Activated gamma-delta T cell treated with Interleukin-2 at 50 U/mL for 16 hours (primary cell): ENCODE measurements around the gene FAF2.
"Not testable (repeated sequence)": the region's sequence is repeated elsewhere in the genome, so short reads cannot be mapped to it uniquely, and the experiment has no call there.

ENCODE experiments used
- DNase-seq: peaks from one replicate; pipeline ENCODE4 v3.0.0-alpha.2; 2020

The FAF2 gene

DNA sequence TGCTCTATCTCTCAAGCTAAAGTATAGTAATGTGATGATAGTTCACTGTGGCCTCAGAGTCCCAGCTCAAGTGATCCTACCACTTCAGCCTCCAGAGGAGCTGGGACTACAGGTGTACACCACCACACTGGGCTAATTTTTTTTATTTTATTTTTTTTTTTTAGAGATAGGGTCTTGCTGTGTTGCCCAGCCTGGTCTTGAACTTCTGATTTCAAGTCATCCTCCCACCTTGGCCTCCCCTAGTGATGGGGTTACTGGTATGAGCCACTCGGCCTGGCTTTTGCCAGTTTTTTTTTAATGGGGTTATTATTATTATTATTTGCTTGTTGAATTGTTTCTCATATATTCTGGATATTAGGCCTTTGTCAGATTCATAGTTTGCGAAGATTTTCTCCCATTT, 13.2 kb downstream of the FAF2 start:
- DNase-seq = no peak

DNA sequence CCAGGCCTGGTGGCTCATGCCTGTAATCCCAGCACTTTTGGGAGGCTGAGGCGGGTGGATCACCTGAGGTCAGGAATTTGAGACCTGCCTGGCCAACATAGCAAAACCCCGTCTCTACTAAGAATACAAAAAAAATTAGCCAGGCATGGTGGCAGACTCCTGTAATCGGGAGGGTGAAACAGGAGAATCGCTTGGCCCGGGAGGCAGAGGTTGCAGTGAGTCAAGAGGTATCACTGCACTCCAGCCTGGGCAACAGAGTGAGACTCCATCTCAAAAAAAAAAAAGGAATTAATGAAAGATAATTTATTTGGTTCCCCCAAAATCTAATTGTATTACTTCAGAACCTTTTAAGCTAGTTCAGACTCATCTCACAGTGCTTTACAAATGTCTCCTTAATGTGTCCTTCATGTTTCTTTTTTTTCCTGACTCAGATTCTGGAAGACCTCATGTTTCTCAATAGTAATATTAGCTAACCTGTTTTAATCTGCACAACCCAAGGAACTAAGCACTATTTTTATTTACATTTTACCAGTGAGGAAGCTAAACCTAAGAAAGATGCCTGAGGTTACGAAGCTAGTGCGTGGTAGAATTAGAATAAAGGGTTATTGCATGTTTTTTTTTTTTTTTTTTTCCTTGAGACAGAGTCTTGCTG, 15.1 kb downstream of the FAF2 start:
- DNase-seq = no peak

DNA sequence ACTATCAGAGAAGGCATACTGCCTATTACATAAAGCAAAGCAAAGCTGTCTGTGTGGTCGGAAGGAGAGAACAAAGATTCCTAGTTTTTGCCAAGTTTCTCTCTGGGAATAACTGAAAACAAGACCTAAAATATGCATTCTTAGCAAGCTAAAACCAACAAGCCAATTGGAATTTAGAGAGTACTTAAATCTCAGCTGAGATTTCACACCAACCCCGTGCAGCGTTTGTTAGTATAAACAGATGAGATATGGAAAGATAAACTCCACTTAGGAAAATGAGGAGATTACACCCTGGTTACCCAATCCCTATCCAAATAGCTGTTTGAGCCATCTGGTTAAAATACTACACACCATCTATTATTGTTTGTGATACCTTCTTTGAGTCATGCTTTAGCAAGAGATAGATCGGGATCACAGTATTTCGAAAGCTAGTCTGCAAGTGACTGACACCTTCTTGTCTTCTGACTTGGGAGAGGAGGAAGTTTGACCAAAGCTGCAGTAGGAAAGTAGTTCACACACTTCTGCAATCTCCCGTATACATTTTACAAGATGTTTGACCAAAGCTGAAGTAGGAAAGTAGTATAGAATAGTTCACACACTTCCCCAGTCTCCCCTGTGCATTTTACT, 18.2 kb downstream of the FAF2 start:
- DNase-seq = no peak

DNA sequence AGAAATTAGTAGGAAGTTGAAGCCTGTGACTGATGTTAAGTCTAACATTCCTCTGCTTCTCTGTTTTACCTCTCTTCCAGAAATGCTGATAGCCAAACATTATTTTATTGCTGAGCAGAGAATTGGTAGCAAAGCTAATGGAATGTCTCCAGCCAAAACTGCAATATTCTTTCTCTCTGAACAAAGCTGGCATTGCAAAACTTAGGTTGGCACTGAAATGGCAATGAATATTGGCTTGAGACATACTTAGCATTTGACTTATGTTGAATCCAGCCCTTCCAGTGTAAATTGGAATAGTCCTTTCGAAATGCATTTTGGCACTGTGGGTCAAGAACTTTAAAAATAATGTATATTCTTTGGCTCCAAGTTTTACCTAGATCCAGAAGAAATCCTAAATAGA, 21.1 kb downstream of the FAF2 start:
- DNase-seq = no peak

DNA sequence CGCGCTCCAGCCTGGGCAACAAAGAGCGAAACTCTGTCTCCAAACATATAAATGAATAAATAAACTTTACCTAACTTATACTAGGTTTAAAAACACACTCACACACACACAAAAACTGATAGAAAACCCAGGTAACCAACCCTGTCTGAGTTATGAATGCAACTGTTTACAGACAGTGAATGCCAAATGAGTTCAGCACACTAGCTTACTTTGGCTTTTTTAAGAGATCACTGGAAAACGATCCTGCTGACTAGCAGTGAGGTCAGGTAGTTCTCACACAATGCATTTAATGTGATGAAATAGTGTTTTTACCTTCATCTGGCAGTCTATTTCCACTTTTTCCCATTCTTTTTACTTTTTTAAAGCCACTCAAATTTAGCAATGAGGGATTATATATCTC, 22.4 kb downstream of the FAF2 start:
- DNase-seq = no peak

DNA sequence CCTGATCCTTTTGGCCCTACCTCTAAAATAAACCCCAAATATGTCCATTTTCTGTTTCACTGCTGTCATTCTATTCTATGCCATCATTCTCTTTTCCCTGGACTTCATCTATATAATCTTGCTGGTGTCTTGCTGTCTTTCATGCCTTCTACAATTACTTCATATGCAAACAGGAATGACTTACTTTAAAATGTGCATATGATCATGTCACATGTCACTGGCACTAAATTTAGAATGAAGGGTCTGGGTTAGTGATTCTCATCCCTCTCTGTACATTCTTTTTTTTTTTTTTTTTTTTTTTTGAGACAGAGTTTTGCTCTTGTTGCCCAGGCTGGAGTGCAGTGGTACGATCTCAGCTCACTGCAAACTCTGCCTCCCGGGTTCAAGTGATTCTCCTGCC, 22.9 kb downstream of the FAF2 start:
- no peak for DNase-seq

DNA sequence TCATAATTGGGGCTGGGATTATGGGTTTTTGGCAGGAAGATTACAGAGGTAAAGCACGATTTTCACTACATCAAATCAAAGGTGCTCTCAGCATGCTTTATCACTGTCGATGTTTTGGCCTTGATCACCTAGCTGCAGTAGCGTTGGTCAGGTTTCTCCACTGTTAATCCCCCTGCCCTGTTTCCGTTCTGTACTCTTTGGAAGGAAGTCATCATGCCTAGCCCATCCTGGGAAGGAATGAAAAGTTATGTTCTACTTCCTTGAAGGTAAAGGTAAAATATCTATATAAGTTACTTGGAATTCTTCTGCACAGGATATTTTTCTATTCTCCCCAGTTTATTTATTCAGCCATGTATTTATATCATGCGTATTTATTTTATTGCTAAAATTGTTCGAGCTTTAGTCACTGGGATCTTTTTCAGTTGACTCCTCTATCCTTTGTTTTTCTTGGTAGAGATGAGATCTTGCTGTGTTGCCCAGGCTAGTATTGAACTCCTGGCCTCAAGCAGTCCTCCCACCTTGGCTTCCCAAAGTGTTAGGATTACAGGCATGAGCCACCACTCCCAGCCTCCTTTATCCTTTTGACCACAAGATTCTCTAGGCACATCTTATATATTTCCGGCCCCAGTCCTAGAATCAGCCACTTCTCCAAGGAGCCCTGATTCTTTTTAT, 25.3 kb downstream of the FAF2 start:
- DNase-seq = no peak

DNA sequence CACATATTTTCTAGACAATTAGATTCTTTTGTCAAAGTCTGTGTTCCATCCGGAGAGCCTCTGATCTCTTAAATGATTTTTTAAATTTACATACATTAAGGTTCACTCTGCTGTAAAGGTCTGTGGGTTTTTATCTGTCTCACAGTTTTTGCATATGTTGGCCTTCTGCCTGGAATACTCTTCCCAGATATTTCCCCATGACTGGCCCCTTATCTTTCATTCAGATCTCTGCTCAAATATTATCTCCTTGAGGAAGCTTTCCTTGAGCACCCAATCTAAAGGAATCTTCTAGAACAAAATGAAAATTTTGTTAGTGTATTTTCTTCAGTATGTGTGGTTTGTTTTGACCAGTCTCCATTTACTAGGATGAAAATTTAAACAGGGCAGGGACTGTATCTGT, 26.3 kb downstream of the FAF2 start:
- DNase-seq = no peak

DNA sequence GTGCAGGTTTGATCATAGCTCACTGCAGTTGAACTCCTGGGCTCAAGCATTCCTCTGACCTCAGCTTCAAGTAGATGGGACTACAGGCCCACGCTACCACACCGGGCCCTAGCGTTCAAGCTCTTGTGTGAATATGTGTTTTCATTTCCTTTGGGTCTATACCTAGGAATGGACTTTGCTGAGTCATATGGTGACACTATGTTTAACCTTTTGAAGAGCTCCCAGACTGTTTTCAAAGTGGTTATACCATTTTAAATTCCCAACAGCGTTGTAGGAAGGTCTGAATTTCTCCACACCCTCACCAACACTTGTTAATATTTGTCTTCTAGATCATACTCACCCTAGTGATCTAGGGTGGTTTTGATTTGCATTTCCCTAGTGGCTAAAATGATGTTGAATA, 33.5 kb downstream of the FAF2 start:
- DNase-seq = no peak

DNA sequence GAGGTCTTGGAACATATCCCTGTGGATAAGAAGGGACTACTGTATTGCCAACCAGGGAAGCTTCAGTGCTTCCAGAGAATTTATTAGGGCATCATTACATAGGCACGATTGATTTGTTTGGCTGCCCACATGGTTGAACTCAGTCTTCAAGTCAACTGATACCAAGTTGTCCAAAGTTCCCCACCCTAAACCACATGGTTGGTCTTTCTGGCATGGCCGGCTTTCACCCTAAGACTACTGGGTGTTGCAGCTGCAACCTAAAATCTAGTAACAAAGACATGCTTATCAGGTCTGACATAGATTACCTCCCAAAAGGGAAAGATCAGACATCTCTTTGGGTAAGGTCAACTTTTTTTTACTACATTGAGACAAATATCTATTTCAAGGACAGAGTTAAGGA, 37.0 kb downstream of the FAF2 start:
- no peak for DNase-seq

DNA sequence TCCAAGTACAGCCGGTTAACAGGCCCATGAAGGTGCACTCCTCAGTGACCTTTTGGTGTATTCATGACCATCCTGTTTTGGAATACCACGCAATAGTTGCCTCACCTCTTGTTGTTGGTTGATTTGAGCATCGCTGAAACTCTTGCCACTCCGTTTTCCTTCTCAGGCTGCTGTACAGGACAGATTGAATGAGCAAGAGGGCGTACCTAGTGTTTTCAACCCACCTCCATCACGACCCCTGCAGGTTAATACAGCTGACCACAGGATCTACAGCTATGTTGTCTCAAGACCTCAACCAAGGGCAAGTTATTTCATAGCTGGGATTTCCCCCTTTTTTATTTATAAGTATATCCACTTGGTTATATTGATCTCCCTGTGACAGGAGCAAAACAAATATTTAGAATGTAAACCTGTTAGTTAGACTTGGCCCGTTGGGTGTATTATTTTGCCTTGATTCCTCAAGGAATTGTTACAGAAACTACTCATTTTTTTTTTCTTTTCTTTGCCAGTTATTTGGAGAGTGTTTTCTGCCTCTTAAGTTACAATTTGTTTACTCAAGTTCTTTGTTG, 38.1 kb downstream of the FAF2 start:
- no peak for DNase-seq

DNA sequence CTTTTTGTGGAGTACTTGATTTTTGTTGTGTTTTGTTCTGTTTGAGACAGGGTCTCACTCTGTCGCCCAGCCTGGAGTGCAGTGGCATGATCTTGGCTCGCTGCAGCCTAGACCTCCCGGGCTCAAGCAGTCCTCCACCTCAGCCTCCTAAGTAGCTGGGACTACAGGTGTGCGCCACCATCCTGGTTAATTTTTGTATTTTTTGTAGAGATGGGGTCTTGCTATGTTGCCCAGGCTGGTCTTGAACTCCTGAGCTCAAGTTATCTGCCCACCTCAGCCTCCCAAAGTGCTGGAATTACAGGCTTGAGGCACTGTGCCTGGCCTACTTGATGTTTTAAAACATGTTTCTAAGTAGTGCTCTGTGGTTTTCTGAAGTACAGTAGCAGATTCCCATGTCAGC, 39.0 kb downstream of the FAF2 start:
- DNase-seq = not testable (repeated sequence)

DNA sequence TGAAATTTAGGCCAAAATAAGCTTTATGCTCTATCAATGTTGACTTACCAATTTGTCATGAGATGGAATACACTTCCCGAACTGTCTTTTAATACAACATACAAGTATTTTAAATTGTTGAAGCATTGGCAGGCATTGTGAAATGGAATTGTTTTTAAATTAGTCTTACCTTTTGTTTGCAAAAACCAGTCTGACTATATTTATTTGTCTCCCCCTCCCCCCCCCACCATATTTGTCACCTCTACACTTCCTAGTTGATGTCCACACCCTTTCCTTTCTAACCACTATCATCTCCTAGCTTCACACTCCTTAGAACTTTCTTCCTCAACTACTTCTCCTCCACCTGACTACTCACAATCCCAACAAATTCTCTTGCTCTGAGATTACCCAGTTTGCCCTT, 40.9 kb downstream of the FAF2 start:
- DNase-seq = no peak

DNA sequence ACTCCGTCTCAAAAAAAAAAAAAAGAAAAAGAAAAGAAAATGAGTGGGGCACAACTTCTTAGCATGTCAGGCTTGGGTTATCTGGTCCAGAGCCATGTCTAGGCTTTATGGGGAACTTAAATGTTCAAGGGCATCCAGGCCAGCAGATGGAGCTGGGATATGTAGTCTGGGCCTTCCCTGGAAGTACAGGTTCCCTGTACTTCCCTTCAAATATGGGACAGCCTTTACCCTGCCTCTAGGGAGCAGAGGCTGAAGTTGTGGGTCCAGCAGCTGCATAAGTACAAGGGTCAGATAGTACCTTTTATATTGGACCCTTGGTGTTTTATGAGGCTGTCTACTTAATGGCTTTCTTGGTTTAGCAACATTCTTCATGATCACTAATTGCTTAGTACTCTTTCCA, 42.1 kb downstream of the FAF2 start:
- DNase-seq = no peak

DNA sequence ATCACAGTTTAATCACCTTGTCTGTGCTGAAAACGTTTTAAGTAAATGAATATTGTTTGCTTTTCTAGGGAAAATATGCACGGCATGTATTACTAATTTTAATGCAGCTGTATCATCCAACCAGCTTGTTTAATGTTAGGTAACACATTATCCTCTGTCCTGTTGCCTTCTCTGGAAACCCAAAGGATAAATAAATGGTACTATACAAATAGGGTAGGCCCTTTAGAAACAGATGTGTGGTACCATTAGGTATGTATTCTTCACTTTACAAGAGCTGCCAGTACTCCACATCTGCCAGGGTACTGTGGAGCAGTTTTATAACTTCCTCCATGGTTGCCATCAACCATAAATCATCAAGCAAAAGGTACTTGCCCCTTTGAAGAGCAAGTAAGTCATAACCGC, 42.9 kb downstream of the FAF2 start:
- DNase-seq = no peak

DNA sequence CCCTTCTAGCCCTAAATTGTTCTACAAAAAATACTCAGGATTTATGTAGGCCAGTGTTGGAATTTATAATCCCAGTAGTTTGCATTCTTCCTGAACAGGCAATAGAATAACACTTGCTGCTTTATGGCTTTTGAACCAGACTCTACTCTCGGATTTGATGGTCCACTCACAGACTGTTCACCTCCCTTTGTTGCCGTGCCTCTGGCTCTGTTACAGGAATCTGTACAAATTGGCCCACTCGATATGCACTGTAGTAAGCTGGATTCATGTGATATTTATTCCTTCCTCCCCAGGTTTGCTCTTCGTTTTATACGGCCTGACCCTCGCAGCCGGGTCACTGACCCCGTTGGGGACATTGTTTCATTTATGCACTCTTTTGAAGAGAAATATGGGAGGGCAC, 43.7 kb downstream of the FAF2 start:
- DNase-seq = no peak

DNA sequence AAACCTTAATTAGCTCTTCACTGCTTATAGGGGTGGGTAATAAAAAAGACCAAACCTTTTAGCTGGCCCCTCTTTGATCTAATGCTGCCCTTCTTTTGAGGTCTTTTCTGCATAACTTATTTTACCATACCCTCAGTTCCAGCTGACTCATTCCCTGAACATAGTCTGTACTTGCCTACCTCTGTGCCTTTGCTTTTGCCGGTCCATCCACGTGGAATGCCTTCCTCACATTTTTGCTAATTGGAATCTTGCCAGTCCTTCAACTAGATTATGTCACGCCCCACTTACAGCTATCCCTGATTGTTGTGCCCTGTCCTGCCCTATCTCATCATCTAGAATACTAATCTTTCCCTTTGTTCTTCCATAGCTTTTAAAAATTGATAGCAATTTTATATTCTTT, 44.2 kb downstream of the FAF2 start:
- no peak for DNase-seq

DNA sequence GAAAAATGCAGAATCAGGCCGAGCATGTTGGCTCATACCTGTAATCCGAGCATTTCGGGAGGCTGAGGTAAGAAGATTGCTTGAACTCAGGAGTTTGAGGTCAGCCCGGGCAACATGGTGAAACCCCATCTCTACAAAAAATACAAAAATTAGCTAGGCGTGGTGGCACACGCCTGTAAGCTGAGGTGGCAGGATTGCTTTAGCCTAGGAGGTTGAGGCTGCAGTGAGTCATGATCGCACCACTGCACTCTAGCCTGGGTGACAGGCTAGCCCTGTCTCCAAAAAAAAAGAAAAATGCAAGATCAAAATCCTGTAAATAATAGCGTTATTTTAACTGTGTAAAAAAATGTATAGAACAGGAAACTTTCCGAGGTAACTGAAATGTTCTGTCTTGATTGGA, 49.7 kb downstream of the FAF2 start:
- no peak for DNase-seq

DNA sequence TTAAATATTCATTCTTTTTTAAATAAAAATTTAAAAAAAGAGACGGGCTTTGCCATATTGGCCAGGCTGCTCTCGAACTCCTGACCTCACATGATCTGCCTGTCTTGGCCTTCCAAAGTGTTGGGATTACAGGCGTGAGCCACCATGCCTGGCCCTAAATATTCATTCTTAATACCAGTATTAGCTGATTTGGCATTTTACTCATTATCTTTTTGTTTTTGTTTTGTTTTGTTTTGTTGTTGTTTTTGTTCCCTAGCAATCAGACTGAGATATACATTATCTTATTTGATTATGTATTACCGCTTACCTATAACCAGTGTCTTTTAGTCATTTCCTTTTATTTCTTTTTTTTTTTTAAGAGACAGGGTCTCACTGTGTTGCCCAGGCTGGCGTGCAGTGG, 51.1 kb downstream of the FAF2 start:
- DNase-seq = no peak

DNA sequence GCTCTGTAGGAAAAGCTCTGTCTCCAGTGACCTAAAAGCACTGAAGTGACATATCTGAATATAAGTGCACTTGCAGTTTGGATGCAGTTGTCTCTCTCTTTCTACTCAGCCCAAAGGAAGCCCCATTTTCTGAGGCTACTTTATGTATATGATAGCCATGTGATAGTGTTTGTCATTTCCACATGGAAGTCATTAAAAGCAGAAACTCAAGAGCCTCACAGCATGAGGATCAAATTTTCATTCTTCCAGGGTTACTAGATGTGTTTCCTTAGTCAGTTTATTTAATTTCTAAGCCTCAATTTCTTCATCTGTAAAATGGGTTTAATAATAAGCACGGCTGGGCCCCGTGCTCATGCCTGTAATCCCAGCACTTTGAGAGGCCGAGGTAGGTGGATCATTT, 52.3 kb downstream of the FAF2 start:
- DNase-seq = no peak

DNA sequence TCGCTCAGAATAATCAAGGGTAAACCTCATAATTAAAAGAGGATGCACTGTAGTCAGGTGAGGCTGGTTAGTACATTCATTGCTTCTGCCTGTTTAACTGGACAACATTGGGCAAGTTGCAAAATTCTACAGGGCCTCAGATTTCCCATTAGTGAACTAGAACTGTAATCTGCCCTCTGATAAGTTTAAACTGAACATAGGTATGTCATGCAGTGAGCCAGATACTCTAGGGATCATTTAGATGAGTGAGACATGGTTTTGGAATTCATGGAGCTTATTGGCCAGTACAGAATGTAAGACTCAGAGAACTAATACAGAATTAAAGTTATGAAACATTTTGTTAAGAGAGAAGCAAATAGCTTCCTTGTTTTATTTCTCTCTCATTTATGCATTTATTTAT, 53.1 kb downstream of the FAF2 start:
- DNase-seq = no peak

DNA sequence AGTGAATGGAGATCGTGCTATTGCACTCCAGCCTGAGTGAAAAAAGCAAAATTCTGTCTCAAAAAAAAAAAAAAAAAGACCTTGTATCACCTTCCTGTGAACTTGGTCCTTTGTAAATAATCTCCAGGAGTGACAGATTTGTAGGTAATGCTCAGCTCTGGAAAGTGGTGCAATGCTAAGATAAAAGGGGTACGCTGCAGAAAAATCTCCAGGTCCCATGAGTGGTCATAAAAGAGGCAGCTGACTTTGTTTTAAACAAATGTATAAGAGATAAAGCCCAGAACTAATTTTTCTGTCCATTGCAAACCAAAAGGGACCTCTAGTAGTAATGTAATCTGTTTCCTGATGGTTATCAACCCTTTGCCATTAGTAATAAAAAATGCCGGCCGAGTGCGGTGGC, 55.3 kb downstream of the FAF2 start:
- no peak for DNase-seq

DNA sequence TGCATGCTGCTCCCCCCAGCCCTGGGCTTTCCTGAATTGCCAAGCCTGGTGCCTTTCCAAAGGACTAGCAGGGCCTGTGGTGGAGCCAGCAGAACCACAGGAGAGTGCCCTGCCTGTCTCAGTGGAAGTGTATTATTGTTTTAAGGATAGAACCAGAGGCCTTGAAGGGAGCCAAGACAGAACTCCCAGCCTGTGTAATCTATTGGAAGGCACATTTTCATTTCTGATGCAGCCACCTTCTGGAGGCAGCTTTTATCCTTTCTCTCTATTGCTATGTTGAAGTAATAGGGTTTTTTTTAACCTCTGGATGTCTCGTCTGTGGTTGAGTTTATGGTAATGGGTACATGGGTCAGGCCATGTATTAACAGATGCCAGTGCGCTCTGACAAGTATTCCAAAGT, 59.7 kb downstream of the FAF2 start:
- DNase-seq = no peak

DNA sequence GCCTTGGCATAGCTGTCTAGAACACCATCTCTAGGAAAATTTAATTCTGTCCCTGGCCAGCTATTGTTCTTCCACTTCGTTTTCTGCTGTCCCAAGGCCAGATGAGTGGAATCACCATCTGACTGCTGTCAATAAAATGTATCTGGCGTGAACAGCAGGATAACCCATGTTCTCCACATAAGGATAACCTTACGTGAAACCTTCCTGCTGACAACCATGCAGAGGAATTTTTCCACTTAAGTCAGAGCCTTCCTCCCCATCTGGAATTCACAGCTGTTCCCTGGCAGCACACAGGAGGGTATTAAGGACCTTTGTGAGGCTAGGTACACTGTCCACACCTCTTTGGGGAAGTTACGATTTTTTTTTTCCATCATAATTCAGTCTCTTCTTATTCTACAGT, 60.4 kb downstream of the FAF2 start:
- no peak for DNase-seq

DNA sequence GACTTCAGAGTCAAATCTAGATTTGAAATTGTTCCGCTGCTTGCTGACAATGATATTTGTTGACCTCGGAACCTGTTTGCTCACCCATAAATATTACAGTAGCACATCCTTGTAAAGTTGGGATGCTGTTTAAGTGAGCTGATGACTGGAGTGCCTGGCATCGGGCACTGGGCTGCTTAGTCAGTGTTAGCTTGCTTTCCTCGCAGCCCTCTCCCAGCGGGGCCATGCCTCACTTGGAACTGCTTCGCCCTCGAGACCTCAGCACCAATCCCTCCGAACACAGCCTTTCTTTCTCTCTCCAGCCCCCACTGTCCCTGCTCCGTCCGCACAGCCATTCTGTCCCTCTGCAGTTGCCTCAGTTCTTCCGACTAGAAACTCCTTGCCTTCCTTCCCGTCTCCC, 65.6 kb downstream of the FAF2 start:
- DNase-seq = no peak
